IPS DF 4.7 (cell line): ENCODE measurements around the gene CDK4.
"Not testable (repeated sequence)": the region's sequence is repeated elsewhere in the genome, so short reads cannot be mapped to it uniquely, and the experiment has no call there.

ENCODE experiments used
- DNase-seq: peaks from one replicate; pipeline ENCODE4 v3.0.0-alpha.2; 2013; ENCODE audit warnings: low spot score; ENCODE audit errors: extremely low read depth

CDK4 gene

GRCh38 chr12:57751788-57752667 lies at the start of gene CDK4:
Gene CDK4 (minus strand): TSS chr12:57752310. CDS start chr12:57751717, 593 bp downstream.
- peak; percentile 97 for DNase-seq

GRCh38 chr12:57800965-57801364 lies 48.9 kb upstream of the CDK4 start:
- no peak for DNase-seq

GRCh38 chr12:57797933-57798332 lies 45.8 kb upstream of the CDK4 start:
- no peak for DNase-seq

DNA sequence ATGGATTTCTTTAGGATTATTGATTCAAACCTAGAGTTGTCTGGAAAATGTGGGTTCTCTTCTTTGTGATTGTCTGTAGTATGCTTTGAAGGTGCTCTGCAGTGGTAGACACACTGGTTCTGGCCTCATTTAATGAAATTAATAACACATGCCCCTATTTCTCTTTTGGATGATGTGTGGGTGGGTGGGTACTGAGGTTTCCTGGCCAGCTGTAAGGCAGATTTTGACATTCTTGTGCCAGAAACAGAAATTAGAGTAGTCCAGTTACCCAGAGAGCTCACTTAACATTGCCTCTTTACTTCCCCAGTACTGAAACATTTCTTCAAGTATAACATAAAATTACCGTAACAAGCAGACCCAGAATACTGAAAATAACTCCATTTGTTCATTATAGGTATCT lies 44.9 kb upstream of the CDK4 start:
- no peak for DNase-seq

- DNase-seq = no peak
Measured at GRCh38 chr12:57795354-57795753, 43.2 kb upstream of the CDK4 start.

DNA sequence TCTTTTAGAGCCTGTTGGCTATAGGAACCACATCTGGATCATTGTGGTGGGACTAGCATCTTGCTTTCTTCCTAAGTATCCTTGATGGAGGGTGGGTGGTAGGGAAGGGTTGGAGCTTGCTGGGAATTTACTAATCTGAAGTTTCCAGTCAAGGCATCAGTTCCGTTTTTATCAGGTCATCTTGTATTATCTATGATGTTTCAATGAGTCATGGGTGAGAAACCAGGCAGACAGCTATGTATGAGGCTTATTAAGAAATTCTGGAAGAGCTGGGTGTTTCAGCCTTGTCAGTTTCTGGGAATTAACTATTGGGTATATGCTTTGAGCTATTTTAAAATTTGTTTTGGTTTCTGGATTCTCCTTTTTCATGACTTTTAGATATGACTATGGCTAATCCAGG lies 41.8 kb upstream of the CDK4 start:
- DNase-seq = no peak

DNA sequence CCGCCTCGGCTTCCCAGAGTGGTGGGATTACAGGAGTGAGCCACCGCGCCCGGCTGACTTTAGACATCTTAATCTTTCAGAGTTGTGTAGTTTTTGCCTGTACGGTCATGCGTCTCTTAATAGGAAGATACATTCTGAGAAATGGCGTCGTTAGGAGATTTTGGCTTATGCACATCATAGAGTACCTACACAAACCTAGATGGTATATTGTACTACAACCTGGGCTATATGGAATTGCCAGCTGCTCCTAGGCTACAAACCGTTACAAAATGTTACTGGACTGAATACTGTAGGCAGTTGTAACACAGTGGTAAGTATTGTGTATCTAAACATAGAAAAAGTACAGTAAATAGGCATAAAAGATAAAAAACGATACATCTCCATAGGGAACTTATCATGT lies 31.8 kb upstream of the CDK4 start:
- DNase-seq = no peak

DNA sequence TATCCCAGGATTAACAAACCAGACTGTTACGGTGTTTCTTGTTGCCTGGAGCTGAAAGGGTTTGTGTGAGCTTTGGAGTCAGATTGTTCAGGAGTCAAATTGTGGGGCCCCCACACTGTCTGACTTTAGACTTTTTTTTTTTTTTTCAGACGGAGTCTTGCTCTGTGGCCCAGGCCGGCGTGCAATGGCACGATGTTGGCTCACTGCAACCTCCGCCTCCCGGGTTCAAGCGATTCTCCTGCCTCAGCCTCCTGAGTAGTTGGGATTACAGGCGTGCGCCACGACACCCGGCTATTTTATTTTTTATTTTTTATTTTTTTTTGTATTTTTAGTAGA lies 31.3 kb upstream of the CDK4 start:
- no peak for DNase-seq

DNA sequence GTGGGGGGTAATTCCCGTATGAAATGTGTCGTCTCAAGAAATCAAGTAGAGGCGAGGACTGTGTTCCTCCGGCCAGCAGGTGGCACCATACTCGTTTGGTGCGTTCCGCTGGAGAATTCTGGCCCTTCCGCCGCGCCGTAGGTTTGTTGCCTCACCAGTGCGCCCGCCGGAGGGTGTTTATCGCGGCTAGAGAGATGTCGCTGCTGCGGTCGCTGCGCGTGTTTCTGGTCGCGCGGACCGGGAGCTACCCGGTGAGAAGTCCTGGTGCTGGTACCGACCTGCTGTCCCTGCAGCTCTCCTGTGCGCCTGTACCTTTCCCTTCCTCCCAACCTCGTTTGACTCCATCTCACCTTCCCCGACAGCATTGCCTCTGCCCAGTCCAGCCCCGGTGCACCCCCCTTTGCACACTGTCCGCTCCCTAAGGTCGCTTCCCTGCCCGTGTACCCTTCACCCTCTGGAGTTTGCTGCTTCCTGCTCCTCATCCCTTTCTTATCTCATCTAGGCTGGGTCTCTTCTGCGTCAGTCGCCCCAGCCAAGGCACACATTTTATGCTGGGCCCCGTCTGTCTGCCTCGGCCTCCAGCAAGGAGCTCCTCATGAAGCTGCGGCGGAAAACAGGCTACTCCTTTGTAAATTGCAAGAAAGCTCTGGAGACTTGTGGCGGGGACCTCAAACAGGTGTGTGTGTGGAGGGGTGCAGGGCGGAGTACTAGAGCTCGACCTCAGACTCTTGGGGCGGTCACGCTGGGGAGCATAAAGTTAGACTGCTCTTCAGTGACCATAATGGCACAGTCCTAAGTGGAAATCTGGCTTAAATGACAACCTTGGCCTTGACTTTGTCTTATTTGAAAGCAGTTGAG lies 30.7 kb upstream of the CDK4 start, which contains the start of gene TSFM:
Gene TSFM, plus strand, starts transcription at position 180 of the 858 bp plus-strand sequence. Its CDS starts 15 bp downstream, at position 195.
- peak; percentile 87 for DNase-seq

DNA sequence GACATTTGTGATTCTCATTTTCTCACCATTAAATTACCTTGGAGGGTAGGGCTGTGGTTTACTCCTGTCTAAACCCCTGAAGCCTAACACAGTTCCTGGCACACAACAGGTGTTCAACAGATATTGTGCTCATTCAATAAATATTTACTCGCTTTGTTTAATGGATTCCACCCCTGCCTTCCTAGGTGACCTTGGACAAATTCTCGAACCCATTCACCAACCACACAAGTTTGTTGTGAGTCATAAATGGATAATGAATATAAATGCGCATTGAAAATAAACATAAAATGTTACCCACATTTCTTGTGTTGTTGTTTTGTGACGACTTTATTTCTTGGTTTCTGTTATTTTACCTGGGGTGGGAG lies 30.1 kb upstream of the CDK4 start:
- DNase-seq = no peak

GRCh38 chr12:57781801-57782200 lies 29.7 kb upstream of the CDK4 start:
- DNase-seq = no peak

DNA sequence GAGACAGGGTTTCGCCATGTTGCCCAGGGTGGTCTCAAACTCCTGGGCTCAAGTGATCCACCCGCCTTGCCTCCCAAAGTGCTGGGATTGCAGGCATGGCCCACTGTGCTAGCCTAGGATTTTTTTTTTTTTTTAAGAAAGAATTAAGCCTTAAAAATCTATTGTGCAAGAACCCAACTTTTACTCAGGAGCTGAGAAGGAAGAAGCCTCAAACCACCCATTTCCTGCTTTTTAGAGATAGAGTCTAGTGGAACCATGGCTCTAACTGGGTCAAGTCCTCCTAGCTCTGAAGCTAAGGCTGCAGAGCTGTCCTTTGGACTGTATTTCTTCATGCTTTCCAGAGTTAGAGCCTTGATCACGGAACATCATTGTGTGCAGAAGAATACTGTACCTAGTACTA lies 29.1 kb upstream of the CDK4 start:
- no peak for DNase-seq

- DNase-seq = no peak
Measured at GRCh38 chr12:57780284-57780897, 28.3 kb upstream of the CDK4 start.

- DNase-seq = no peak
Measured at GRCh38 chr12:57779736-57780135, 27.6 kb upstream of the CDK4 start.

DNA sequence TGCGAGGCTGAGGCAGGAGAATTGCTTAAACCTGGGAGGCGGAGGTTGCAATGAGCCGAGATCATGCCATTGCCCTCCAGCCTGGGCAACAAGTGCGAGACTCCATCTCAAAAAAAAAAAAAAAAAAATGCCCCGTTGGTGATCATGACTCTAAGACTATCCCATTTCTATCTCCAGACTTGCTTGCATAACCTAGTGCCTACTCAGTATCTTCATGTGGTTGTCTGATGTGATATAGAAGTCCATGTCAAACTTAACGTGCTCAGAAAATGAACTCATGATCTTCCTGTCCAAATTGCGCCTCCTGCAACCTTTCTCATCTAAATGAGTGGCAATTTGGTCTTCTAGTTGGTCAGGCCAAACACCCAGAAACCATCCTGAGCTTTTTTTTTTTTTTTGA lies 25.8 kb upstream of the CDK4 start:
- no peak for DNase-seq

DNA sequence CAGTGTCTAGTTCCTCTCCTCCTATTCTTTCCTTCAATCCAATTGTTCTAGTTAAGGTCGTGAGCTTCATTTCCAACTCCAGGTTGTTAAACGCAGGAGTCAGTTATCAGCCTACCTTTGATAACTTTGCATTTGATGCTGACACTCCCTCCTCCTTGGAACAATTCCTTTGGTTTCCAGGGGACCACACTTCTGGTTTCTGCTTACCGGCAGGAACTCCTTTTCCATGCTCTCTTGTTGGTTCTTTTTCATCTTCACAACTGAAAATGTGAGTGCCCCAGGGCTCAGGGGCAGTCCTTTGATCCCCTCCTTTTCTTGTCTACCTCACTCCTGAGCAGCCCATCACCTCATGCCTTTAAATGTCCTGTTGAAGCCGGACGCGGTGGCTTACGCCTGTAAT lies 25.3 kb upstream of the CDK4 start:
- DNase-seq = no peak

DNA sequence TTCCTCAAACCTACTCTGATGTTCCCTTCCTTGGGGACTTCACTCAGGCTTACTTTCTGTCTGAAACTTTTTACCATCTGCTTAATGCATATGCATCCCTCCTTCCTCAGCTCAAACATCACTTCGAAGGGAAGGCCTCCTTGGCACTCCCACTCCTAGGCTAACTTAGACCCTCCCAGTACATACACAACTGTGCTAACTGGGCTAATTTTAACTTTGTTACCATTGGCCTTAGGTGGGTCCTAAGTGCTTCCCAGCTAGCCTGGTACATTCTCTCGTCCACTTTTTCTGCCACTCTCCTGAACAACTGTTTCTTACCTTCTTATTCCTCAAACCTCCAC lies 24.1 kb upstream of the CDK4 start:
- no peak for DNase-seq

DNA sequence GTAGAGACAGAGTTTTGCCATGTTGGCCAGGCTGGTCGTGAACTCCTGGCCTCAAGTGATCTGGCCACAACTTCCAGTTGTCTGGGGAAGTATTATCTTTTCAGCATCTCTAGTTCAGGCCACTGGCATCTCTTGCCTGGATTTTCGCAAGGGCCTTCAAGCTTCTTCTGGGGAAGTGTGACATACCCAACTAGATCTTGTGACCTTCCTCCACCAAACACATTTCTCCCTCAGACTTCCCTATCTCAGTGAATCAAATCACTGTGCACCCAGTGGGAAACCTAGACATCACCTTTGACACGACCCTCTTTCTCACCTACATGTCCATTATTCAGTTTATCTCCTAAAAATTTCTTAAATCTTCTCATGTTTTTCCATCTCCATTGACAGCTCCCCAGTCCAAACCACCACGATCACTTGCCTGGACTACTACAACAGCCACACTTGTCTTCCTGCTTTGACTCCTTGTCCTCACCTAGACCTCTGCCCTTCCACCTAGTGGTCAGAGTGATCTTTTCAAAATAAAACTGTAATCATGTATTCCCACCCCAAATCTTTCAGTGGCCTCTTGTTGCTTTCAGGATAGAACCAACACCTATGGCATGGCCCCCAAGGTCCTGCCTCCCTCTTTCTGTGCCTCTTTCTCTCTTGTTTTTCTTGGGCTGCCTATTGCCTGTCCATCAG lies 23.6 kb upstream of the CDK4 start:
- no peak for DNase-seq

DNA sequence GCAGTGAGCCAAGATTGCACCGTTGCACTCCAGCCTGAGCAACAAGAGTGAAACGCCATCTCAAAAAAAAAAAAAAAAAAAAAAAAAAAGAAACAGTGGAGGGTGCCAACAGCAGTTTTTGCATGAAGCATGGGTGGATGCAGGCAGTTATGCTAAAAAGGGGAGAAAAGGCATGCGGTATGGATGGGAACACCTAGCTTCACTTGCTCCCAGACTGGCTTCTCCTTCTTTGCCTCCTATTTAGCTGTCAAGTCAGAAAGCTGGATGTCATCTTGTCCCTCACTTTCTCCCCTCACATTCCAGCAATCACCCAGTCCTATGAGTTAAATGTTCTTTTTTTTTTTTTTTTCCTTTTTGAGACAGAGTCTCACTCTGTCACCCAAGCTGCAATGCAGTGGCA lies 22.9 kb upstream of the CDK4 start:
- DNase-seq = no peak

DNA sequence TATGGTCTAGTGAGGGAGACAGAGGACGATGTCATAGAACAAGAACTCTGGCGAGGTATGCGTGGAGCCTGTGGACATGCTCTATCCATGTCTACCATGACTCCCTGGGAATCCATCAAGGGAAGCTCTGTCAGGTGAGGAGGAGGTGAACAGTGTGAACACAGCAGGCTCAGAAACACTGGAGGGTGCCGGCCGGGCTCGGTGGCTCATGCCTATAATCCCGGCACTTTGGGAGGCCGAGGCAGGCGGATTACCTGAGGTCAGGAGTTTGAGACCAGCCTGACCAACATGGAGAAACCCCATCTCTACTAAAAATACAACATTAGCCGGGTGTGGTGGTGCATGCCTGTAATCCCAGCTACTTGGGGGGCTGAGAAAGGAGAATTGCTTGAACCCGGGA lies 22.5 kb upstream of the CDK4 start:
- DNase-seq = not testable (repeated sequence)

DNA sequence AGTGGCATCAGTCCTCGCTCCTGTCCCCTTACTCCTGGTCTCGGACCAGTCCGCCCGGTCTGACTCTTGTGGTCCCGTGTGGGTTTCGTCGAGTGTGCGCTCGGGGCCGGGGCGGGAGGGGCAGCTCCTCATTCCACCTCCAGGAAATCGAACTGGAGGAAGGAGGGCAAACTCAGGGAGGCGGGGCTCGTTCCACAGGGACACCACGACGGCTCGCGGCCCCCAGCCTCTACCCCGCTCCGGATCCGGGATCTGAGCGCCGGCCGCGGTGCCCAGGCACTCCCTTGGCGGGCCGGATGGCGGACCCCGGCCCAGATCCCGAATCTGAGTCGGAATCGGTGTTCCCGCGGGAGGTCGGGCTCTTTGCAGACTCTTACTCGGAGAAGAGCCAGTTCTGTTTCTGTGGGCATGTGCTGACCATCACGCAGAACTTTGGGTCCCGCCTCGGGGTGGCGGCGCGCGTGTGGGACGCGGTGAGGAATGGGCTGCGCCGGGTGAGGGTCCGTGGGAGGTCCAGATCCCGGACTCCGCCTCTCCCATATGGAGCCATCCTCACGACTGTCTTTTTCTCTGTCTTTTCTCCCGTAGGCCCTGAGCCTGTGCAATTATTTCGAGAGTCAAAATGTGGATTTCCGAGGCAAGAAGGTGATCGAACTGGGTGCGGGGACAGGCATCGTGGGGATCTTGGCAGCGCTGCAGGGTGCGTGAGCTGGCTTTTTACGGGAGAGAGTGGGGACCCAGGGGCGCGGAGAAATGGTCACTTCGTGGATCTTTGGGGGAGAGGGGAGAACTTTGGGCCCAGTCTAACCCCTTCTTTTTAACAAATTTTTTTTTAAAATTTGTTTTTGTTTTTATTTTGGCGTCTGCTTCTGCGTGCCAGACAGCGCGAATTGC lies 20.6 kb upstream of the CDK4 start, which contains the start of gene EEF1AKMT3:
Gene EEF1AKMT3, plus strand, starts transcription at position 186 of the 894 bp plus-strand sequence. Its CDS starts 111 bp downstream, at position 297.
- no peak for DNase-seq
